Raji (cell line): Measurements from ENCODE around the gene PTPRK.

Experiments used
- POLR2A ChIP-seq: IDR thresholded peaks from 2 replicates; pipeline ENCODE4 v1.6.1; 2011; ENCODE audit warnings: low read depth, low read length, control low read depth; ENCODE audit not compliant: insufficient read depth

PTPRK gene

DNA sequence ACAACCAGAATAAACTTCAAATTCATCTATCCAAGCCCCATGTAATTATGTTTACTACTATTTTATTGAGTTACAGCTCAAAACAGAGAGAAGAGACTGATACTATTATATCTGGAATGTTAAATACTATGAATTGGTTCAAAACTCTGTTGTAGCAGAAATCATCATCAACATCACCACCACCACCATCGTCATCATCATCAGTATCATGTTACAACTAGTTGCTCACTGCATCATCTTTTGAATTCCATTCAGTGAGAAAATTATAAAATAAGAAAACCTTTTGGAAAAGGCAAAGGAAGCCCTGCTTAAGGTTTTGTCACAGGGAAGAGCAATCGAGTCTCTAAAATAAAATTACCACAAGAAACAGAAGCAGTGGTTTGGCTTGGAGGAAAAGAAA, 583.3 kb downstream of the PTPRK start:
- no peak for TF ChIP-seq POLR2A

DNA sequence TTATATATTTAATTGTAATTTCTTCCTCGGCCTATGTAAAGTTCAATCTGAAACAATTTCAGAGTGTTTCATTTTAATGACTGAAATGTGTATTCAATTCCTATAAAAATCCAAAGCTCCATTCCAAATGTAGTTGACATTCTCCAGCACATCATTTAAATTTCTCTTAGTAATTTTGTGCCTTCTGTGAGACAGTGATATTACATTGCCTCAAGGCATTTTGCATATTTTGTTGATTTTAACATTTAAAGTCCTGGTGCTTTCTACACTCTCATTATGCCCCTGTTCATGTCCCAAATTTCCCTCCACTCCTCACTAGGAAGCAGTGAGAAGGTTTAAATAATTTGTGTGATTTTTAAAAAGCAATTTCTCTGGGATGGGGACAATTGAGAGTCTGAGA, 585.4 kb downstream of the PTPRK start:
- no peak for TF ChIP-seq POLR2A

DNA sequence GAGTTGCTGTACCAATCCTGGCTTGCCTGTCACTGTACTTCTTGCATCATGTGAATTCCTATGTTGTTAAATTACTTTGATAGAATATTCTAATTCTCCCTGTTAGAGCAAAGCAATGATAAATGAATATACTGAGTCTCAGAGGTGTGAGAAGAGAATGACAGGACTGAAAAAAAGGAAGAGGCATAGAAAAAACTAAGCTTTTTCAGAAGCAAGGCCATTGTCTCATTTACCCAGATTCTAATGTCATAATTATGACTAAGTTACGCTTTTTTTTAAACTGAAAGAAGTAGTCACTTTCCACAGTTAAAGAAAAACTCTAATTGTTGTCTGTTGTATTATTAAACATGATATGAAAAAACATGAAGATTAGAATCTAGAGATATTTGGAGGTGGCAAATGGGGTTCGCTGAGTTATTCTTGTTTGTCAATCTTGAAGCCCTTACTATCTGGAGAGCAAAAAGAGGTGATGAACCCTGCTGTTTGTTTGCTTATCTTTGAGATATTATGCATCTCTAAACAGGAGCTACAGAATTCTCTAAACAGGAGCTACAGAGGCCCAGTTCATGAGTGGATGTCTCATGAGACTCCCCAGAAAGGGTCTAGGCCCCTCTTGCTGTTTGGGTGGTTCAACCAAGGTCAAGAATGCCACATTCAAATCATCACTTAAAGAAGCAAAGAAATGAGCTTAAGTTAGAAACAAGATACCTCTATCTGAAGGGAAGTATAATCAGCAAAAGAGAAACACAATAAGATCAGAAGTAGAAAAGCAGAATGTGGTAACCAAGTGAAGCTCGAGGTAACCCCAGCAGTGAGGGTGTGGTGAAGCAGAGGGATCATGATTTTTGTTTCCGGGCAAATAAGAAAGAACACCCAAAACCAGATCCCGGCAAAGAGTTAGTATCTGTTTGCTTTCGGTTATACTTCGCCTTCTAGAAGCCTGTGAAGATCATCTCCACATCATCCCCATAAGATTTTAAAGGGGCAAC, 586.3 kb downstream of the PTPRK start:
- no peak for TF ChIP-seq POLR2A

DNA sequence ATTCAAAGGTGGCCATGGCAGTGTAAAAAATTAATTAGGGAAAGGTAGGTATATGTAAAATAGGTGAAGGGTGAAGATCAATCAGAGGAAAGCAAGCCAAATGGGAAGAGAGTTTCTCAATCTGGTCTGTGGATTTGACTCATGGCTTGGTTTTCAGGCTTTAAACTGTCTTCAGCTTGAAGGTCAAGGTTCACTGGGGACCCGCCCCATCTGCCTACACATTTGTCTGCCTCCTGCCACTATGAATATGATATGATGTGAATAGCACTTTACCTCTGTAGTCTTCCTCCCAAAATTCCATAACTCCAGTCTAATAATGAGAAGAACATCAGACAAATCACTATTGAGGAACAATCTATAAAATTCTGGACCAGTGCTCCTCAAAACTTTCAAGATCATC, 587.3 kb downstream of the PTPRK start:
- no peak for TF ChIP-seq POLR2A

DNA sequence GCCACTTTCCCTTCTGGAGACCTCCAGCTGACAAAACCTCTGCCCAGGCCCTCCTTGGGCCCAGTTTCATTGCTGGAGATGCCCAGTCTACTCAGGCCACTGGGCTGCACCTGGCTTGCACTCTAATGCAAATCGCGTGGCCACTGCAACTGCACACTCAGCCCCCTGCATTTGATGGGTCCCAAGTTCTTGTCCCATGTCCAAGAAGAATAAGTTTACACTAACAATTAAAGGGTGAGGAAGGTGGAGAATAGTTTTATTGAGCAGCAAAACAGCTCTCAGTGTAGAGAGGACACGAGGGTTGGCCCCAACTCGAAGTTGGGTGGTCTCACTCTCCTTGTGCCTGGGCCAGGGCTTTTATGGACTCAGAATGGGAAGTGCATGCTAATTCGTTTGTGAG, 587.7 kb downstream of the PTPRK start:
- TF ChIP-seq POLR2A = no peak

GRCh38 chr6:127924440-127924839, 596.0 kb downstream of the PTPRK start:
- TF ChIP-seq POLR2A = no peak

DNA sequence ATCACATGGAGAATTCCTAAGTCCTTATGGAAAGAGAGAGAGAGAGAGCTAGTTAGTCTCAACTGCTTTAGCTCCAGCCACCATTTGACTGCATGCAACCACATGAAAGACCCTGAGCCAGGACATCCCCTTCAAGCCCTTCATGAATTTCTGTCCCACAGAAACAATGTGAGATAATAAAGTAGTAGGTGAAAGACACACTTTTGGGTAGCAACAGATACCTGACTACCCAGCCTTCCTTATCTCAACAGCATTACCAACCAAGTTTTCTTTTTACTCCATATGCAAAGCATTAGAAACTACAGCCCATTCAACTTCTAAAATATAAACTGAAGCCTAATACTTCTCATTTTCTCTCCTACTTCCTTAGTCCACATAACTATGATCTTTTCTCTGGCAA, 596.4 kb downstream of the PTPRK start:
- no peak for TF ChIP-seq POLR2A

- TF ChIP-seq POLR2A = no peak
Observed at GRCh38 chr6:127923135-127923534, 597.3 kb downstream of the PTPRK start.

DNA sequence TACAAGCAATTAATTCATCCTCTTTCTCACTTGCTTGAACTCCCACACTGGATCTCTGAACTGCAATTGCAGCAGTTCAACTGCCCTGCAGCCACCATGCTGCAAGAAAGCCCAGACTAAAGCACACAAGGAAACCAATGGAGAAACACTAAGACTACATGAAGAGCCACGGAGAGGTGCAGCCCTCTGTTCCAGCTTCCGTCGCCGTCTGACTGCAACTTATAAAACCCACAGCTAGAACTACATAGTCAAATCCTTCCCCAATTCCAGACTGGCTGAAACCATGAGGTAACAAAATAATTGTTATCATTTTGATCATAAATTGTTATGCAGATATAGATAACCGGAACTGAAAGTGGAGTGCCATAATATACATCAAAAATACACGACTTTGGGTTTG, 598.4 kb downstream of the PTPRK start:
- TF ChIP-seq POLR2A = no peak

GRCh38 chr6:127920804-127921203, 599.6 kb downstream of the PTPRK start:
- no peak for TF ChIP-seq POLR2A
